ENCODE results near the gene CABCOCO1.
"Not testable (repeated sequence)": the region's sequence is repeated elsewhere in the genome, so short reads cannot be mapped to it uniquely, and the experiment has no call there.

The CABCOCO1 gene

DNA sequence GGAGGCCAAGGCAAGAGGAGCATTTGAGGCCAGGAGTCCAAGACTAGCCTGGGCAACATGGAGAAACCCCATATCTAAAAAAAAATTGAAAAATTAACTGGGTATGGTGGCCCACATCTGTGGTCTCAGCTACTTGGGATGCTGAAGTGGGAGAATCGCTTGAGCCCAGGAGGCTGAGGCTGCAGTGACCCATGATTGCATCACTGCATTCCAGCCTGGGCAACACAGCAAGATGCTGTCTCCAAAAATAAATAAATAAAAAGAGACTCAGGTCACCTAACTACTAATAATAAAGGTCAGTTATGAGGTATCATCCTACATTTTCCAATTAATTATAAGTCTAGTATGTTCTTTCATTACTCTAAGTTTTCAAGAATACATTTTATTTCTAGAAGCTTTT is 20.6 kb downstream of the CABCOCO1 start:
- Histone ChIP-seq H3K79me2 (ENCODE audit: insufficient read depth, low read length) (no peaks in the 10 kb centered on the region), H2AFZ (ENCODE audit: low read depth, low read length) (no peak overlapping the region), H3K27ac (ENCODE audit: low read length) (no peak overlapping the region), H3K4me2 (ENCODE audit: insufficient read depth, low read length) (no peak overlapping the region), H3K4me3 (ENCODE audit: low read depth in 1 of 2, low read length in 2 of 2) (no peak overlapping the region), H3K4me1 (ENCODE audit: insufficient read depth, low read length) (no peaks in the 10 kb centered on the region), H3K36me3 (ENCODE audit: insufficient read depth, low read length) (no peaks in the 10 kb centered on the region), H3K27me3 (ENCODE audit: insufficient read depth, low read length, poor library complexity) (no peaks in the 10 kb centered on the region), H3K9ac (ENCODE audit: low read depth, low read length) (no peak overlapping the region), H3K9me3 (ENCODE audit: insufficient read depth, low read length, severe bottlenecking) (no peaks in the 10 kb centered on the region), H4K20me1 (ENCODE audit: insufficient read depth, low read length) (no peaks in the 10 kb centered on the region)
- TF ChIP-seq, protein P1, sequence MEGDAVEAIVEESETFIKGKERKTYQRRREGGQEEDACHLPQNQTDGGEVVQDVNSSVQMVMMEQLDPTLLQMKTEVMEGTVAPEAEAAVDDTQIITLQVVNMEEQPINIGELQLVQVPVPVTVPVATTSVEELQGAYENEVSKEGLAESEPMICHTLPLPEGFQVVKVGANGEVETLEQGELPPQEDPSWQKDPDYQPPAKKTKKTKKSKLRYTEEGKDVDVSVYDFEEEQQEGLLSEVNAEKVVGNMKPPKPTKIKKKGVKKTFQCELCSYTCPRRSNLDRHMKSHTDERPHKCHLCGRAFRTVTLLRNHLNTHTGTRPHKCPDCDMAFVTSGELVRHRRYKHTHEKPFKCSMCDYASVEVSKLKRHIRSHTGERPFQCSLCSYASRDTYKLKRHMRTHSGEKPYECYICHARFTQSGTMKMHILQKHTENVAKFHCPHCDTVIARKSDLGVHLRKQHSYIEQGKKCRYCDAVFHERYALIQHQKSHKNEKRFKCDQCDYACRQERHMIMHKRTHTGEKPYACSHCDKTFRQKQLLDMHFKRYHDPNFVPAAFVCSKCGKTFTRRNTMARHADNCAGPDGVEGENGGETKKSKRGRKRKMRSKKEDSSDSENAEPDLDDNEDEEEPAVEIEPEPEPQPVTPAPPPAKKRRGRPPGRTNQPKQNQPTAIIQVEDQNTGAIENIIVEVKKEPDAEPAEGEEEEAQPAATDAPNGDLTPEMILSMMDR (IDR thresholded peaks at IDR 0.05; ENCODE audit: borderline replicate concordance, extremely low read depth, low read length, poor library complexity, severe bottlenecking), result no peak
- TF ChIP-seq EZH2 (IDR thresholded peaks at IDR 0.05; ENCODE audit: borderline replicate concordance, low read depth, low read length, severe bottlenecking), result no peak
- no peak for ATAC-seq (ENCODE audit: insufficient read depth, low read depth)
- DNase-seq, result no peak

DNA sequence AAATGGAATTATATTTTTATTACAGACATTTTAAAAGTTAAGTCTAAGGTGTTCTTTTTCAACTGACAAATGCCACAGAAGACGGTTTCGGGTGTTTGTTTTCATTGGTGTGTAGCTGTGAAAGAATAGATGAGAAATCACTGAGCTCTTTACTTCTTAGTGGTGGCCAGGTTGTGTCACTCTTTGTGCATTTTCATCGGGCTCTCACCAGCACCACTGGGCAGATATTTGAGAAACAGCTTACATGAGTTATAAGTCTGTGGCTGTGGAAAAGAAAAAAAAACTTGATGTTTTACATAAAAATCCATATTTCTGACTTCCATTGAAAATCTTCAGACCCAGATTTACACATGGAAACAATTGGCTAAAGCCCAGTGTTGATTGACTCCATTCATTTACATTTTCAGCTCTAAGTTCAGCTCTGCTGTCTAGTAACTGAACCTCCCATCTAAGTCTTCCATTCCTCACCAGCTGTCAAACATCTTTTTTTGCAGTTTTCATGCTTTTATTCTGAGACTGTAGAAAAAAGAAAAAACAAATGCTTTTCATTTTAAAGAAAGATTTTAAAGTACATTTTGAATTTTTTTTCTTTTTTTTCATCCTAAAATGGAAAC is 22.3 kb downstream of the CABCOCO1 start:
- DNase-seq (no peak), ATAC-seq (ENCODE audit: insufficient read depth, low read depth) (no peak)
- no peak for TF ChIP-seq EZH2 (IDR thresholded peaks at IDR 0.05; ENCODE audit: borderline replicate concordance, low read depth, low read length, severe bottlenecking)
- TF ChIP-seq, protein P1 (IDR thresholded peaks at IDR 0.05; ENCODE audit: borderline replicate concordance, extremely low read depth, low read length, poor library complexity, severe bottlenecking), result no peak
- H4K20me1 ChIP-seq (ENCODE audit: insufficient read depth, low read length), result no peaks in the 10 kb centered on the region
- no peaks in the 10 kb centered on the region for H3K4me1 ChIP-seq (ENCODE audit: insufficient read depth, low read length)
- H3K27ac ChIP-seq (ENCODE audit: low read length), result no peak overlapping the region
- H3K9ac ChIP-seq (ENCODE audit: low read depth, low read length), result no peak overlapping the region
- no peak overlapping the region for H3K4me3 ChIP-seq (ENCODE audit: low read depth in 1 of 2, low read length in 2 of 2)
- H3K9me3 ChIP-seq (ENCODE audit: insufficient read depth, low read length, severe bottlenecking), result no peaks in the 10 kb centered on the region
- H3K4me2 ChIP-seq (ENCODE audit: insufficient read depth, low read length), result no peak overlapping the region
- no peaks in the 10 kb centered on the region for H3K27me3 ChIP-seq (ENCODE audit: insufficient read depth, low read length, poor library complexity)
- peak overlapping the region; percentile 31; the same call in 1 of the 2 replicates for H2AFZ ChIP-seq (ENCODE audit: low read depth, low read length)
- no peaks in the 10 kb centered on the region for H3K79me2 ChIP-seq (ENCODE audit: insufficient read depth, low read length)
- H3K36me3 ChIP-seq (ENCODE audit: insufficient read depth, low read length), result no peaks in the 10 kb centered on the region

DNA sequence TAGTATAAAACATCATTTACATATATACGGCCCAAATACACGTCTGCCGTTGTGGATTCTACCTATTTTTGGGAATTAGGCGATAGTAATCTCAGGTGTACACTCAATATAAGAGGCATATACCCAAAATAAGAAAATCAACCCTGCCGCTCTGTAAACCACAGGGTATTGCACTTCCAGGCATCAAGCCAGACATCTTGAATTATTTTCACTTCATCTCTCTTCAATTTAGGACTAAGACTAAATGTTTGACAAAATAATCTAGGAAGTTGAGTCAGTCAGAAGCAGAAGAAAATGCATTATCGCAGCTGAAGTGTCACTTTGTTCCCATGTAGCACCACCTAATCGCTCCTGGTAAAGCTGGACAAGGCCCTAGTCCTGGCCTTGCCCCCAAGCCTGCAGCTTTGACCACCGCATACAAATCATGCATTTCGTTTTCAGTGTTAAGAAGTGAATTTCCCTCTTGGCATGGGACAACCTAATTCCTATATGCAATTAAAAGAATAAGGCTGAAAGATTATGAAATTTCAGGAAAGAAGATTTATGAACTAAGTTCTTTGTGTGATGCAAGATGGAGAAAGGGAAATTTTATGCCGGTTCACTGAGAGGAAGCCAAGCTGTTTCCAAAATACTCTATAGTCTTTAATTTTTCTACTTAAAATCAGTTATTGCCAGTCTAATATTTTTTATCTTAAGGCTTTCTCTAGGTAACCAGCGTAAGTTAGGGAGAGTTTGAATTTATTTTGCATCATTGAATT is 26.0 kb downstream of the CABCOCO1 start:
- H3K79me2 ChIP-seq (ENCODE audit: insufficient read depth, low read length), result no peaks in the 10 kb centered on the region
- H3K9me3 ChIP-seq (ENCODE audit: insufficient read depth, low read length, severe bottlenecking), result no peaks in the 10 kb centered on the region
- DNase-seq (no peak), ATAC-seq (ENCODE audit: insufficient read depth, low read depth) (no peak)
- no peaks in the 10 kb centered on the region for H4K20me1 ChIP-seq (ENCODE audit: insufficient read depth, low read length)
- H3K36me3 ChIP-seq (ENCODE audit: insufficient read depth, low read length), result no peaks in the 10 kb centered on the region
- no peak overlapping the region for H3K9ac ChIP-seq (ENCODE audit: low read depth, low read length)
- no peaks in the 10 kb centered on the region for H3K4me1 ChIP-seq (ENCODE audit: insufficient read depth, low read length)
- no peak overlapping the region for H3K4me2 ChIP-seq (ENCODE audit: insufficient read depth, low read length)
- H3K27ac ChIP-seq (ENCODE audit: low read length), result no peak overlapping the region
- no peaks in the 10 kb centered on the region for H3K27me3 ChIP-seq (ENCODE audit: insufficient read depth, low read length, poor library complexity)
- TF ChIP-seq, protein P1 (IDR thresholded peaks at IDR 0.05; ENCODE audit: borderline replicate concordance, extremely low read depth, low read length, poor library complexity, severe bottlenecking), result no peak
- TF ChIP-seq EZH2 (IDR thresholded peaks at IDR 0.05; ENCODE audit: borderline replicate concordance, low read depth, low read length, severe bottlenecking), result no peak
- H3K4me3 ChIP-seq (ENCODE audit: low read depth in 1 of 2, low read length in 2 of 2), result no peak overlapping the region
- no peak overlapping the region; the same call in 1 of the 2 replicates for H2AFZ ChIP-seq (ENCODE audit: low read depth, low read length)

DNA sequence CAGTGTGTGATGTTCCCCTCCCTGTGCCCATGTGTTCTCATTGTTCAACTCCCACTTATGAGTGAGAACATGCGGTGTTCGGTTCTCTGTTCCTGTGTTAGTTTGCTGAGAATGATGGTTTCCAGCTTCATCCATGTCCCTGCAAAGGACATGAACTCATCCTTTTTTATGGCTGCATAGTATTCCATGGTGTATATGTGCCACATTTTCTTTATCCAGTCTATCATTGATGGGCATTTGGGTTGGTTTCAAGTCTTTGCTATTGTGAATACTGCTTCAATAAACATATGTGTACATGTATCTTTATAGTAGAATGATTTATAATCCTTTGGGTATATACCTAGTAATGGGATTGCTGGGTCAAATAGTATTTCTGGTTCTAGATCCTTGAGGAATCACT is 28.9 kb downstream of the CABCOCO1 start:
- not testable (repeated sequence) for H2AFZ ChIP-seq (ENCODE audit: low read depth, low read length); H3K4me1 ChIP-seq (ENCODE audit: insufficient read depth, low read length); H3K27ac ChIP-seq (ENCODE audit: low read length); DNase-seq; H3K9ac ChIP-seq (ENCODE audit: low read depth, low read length); H4K20me1 ChIP-seq (ENCODE audit: insufficient read depth, low read length); H3K27me3 ChIP-seq (ENCODE audit: insufficient read depth, low read length, poor library complexity); H3K4me3 ChIP-seq (ENCODE audit: low read depth in 1 of 2, low read length in 2 of 2); H3K36me3 ChIP-seq (ENCODE audit: insufficient read depth, low read length); H3K79me2 ChIP-seq (ENCODE audit: insufficient read depth, low read length); ATAC-seq (ENCODE audit: insufficient read depth, low read depth); H3K4me2 ChIP-seq (ENCODE audit: insufficient read depth, low read length); H3K9me3 ChIP-seq (ENCODE audit: insufficient read depth, low read length, severe bottlenecking)

All from DND-41 (cell line).